UCSD-AML1 (cell line): ENCODE results near the gene ELAVL1.

ENCODE experiments used
- DNase-seq: peaks from one replicate; lab custom pipeline; 2025; ENCODE audit not compliant: unreplicated experiment; lab: John Stamatoyannopoulos, UW

ELAVL1 gene

GRCh38 chr19:7986321-7987113 is 18.9 kb downstream of the ELAVL1 start:
- DNase-seq = no peak

- no peak for DNase-seq
Measured at GRCh38 chr19:7985481-7985911, 19.9 kb downstream of the ELAVL1 start.

GRCh38 chr19:7983995-7984837 is 21.2 kb downstream of the ELAVL1 start:
- no peak for DNase-seq

- no peak for DNase-seq
Measured at GRCh38 chr19:7983286-7983950, 22.0 kb downstream of the ELAVL1 start.

- DNase-seq = no peak
Measured at GRCh38 chr19:7982651-7983099, 22.8 kb downstream of the ELAVL1 start.

- no peak for DNase-seq
Measured at GRCh38 chr19:7982103-7982502, 23.3 kb downstream of the ELAVL1 start.

- no peak for DNase-seq
Measured at GRCh38 chr19:7981661-7982060, 23.8 kb downstream of the ELAVL1 start.

- no peak for DNase-seq
Measured at GRCh38 chr19:7981199-7981598, 24.2 kb downstream of the ELAVL1 start.

GRCh38 chr19:7980635-7981121 is 24.8 kb downstream of the ELAVL1 start:
- DNase-seq = no peak

GRCh38 chr19:7980168-7980567 is 25.3 kb downstream of the ELAVL1 start:
- DNase-seq = no peak

GRCh38 chr19:7979559-7979958 is 25.9 kb downstream of the ELAVL1 start:
- no peak for DNase-seq

- DNase-seq = no peak
Measured at GRCh38 chr19:7979011-7979410, 26.4 kb downstream of the ELAVL1 start.

GRCh38 chr19:7978179-7978825 is 27.1 kb downstream of the ELAVL1 start:
- DNase-seq = no peak

- no peak for DNase-seq
Measured at GRCh38 chr19:7977723-7978040, 27.8 kb downstream of the ELAVL1 start.

- no peak for DNase-seq
Measured at GRCh38 chr19:7977021-7977722, 28.3 kb downstream of the ELAVL1 start.

GRCh38 chr19:7976461-7976860 is 29.0 kb downstream of the ELAVL1 start:
- DNase-seq = no peak

- DNase-seq = no peak
Measured at GRCh38 chr19:7975037-7975436, 30.4 kb downstream of the ELAVL1 start.

GRCh38 chr19:7973883-7974282 is 31.6 kb downstream of the ELAVL1 start:
- no peak for DNase-seq

GRCh38 chr19:7971553-7972520 is 33.6 kb downstream of the ELAVL1 start:
- DNase-seq = no peak
